Keratinocyte (primary cell): Measurements from ENCODE around the gene PI4KA. TPM values are rescaled to one million over a fixed set of nuclear protein-coding genes. Genes with fewer than 3 reads are reported as not detected.

Experiments
- DNase-seq: peaks from one replicate; pipeline ENCODE4 v3.0.0-alpha.2; 2011; ENCODE audit warnings: low read depth, missing footprints, low spot score
- FAIRE-seq: peaks from 2 replicates; lab custom pipeline; 2011; peaks lifted over from hg19 to GRCh38; lab: Jason Lieb, UNC
- H2AFZ ChIP-seq: 2 replicates; pipeline ENCODE4 v1.6.0; 2012; ENCODE audit warnings: low read length, control low read depth, inconsistent platforms; ENCODE audit not compliant: control insufficient read depth
- H3K27ac ChIP-seq: 2 replicates; pipeline ENCODE4 v1.5.1; 2011; ENCODE audit warnings: low read length; ENCODE audit not compliant: control insufficient read depth, insufficient read depth
- H3K27me3 ChIP-seq: 3 replicates; pipeline ENCODE4 v1.6.0; 2011; ENCODE audit warnings: low read length; ENCODE audit not compliant: control insufficient read depth, insufficient read depth; ENCODE audit errors: extremely low read depth
- H3K36me3 ChIP-seq, 2 experiments: 2 replicates in 1 of 2; 3 replicates in 1 of 2; pipeline ENCODE4 v1.5.1; 2011; ENCODE audit warnings: low read length in 2 of 2, mild to moderate bottlenecking in 1 of 2; ENCODE audit not compliant: control insufficient read depth in 2 of 2, insufficient read depth in 2 of 2; ENCODE audit errors: extremely low read depth in 1 of 2
- H3K4me1 ChIP-seq: 3 replicates; pipeline ENCODE4 v1.5.1; 2011; ENCODE audit warnings: low read length; ENCODE audit not compliant: control insufficient read depth, insufficient read depth; ENCODE audit errors: extremely low read depth
- H3K4me2 ChIP-seq: 3 replicates; pipeline ENCODE4 v1.6.0; 2011; ENCODE audit warnings: low read depth, low read length; ENCODE audit not compliant: control insufficient read depth, insufficient read depth; ENCODE audit errors: extremely low read depth
- H3K4me3 ChIP-seq, 3 experiments: fragments of 200-600 bp in 1 of 3; sonication (generic) in 1 of 3; 2 replicates in 2 of 3; 3 replicates in 1 of 3; pipeline ENCODE4 v1.5.1; 2011 to 2016; ENCODE audit warnings: low read length in 3 of 3, mild to moderate bottlenecking in 3 of 3, control low read depth in 2 of 3, inconsistent platforms in 1 of 3, low read depth in 1 of 3, mixed read lengths in 1 of 3, mixed run types in 1 of 3, moderate library complexity in 1 of 3; ENCODE audit not compliant: control insufficient read depth in 2 of 3, insufficient read depth in 2 of 3; ENCODE audit errors: extremely low read depth in 1 of 3
- H3K79me2 ChIP-seq: 2 replicates; pipeline ENCODE4 v1.6.0; 2012; ENCODE audit warnings: low read length; ENCODE audit not compliant: control insufficient read depth, insufficient read depth
- H3K9ac ChIP-seq: 3 replicates; pipeline ENCODE4 v1.6.0; 2011; ENCODE audit warnings: low read length; ENCODE audit not compliant: control insufficient read depth, insufficient read depth; ENCODE audit errors: extremely low read depth
- H3K9me1 ChIP-seq: 3 replicates; pipeline ENCODE4 v1.6.0; 2011; ENCODE audit warnings: low read length; ENCODE audit not compliant: control insufficient read depth, insufficient read depth; ENCODE audit errors: extremely low read depth
- H3K9me3 ChIP-seq: 2 replicates; pipeline ENCODE4 v1.5.1; 2012; ENCODE audit warnings: low read depth, low read length; ENCODE audit not compliant: control insufficient read depth
- H4K20me1 ChIP-seq: 3 replicates; pipeline ENCODE4 v1.6.0; 2011; ENCODE audit warnings: low read length; ENCODE audit not compliant: control insufficient read depth, insufficient read depth; ENCODE audit errors: extremely low read depth
- EZH2 ChIP-seq: IDR thresholded peaks from one replicate; pipeline ENCODE4 v1.6.1; 2012; ENCODE audit warnings: inconsistent platforms, mild to moderate bottlenecking, low read length, moderate library complexity
- dilution Hi-C: fragments of 300-500 bp; cut with MboI; formaldehyde crosslinking; loops from one replicate; pipeline ENCODE4 v1.7.0; 2020; ENCODE audit warnings: low sequenced_read_pairs; ENCODE audit not compliant: extremely low pct_ligation_motif_present
- polyA plus RNA-seq, 5 experiments: library from polyadenylated mRNA; depleted of rRNA in 3 of 5; stranded (reverse) in 3 of 5; stranded (forward) in 1 of 5; unstranded in 1 of 5; fragments of >200 nt; gene quantifications; 1 replicate in 1 of 5; 2 replicates in 3 of 5; 3 replicates in 1 of 5; pipeline versions ENCODE4 v1.2.1 to v1.2.3, GENCODE V29; 2011 to 2012; ENCODE audit warnings: missing spikeins in 2 of 5, low read depth in 1 of 5, low replicate concordance in 1 of 5
- TF ChIP-seq, protein P1 (sequence below), 3 experiments: IDR thresholded peaks in 1 of 3; conservative IDR thresholded peaks in 1 of 3; optimal IDR thresholded peaks in 1 of 3; 2 replicates in 2 of 3; 3 replicates in 1 of 3; pipeline versions ENCODE3 to v1.5.1; 2011; ENCODE audit warnings: low read length in 3 of 3, mild to moderate bottlenecking in 3 of 3, moderate library complexity in 2 of 3, control low read depth in 1 of 3, inconsistent platforms in 1 of 3; ENCODE audit not compliant: insufficient read depth in 2 of 3; ENCODE audit errors: extremely low read depth in 1 of 3

The PI4KA gene
- polyA plus RNA-seq, 1 donor (not counting 4 experiments of a cell fraction or from before 2014, with no cell fraction given): 13.6 TPM

DNA sequence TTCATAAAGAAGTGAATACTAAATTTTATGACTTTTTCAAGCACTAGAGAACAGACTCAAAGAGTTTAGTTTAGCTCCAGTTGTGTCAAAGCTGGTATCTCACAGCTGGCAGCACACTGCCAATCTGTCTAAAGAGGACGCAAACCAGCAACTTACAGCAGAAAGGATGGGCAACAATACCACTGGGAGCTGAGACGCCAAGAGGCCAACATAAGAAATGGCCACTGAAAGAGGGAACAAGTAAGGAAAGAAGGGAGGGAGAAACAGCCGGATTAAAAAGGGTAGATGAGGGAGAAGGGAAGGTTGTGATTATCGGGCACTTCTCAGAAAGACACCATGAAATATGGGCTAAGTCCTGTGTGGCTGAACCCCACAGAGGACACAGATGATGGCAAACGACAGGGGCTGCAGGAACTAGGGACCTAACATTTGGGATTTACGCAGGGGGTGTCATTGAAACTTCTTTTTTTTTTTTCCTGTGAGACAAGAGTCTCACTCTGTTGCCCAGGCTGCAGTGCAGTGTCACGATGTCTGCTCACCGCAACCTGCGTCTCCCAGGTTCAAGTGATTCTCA, 43.0 kb downstream of the PI4KA start:
- Histone ChIP-seq H3K4me2 (no peak overlapping the region), H4K20me1 (no peaks in the 10 kb centered on the region), H3K9me1 (no peaks in the 10 kb centered on the region), H3K4me1 (no peaks in the 10 kb centered on the region), H3K79me2 (no peaks in the 10 kb centered on the region), H2AFZ (no peak overlapping the region), H3K9ac (no peak overlapping the region), H3K27me3 (no peaks in the 10 kb centered on the region), H3K36me3 (peaks cover 12 to 15% of the 10 kb centered on the region in 2 experiments), H3K4me3 (no peak overlapping the region), H3K9me3 (no peaks in the 10 kb centered on the region), H3K27ac (no peak overlapping the region)
- dilution Hi-C loops: no loop called here
- no peak for TF ChIP-seq EZH2
- TF ChIP-seq, protein P1, sequence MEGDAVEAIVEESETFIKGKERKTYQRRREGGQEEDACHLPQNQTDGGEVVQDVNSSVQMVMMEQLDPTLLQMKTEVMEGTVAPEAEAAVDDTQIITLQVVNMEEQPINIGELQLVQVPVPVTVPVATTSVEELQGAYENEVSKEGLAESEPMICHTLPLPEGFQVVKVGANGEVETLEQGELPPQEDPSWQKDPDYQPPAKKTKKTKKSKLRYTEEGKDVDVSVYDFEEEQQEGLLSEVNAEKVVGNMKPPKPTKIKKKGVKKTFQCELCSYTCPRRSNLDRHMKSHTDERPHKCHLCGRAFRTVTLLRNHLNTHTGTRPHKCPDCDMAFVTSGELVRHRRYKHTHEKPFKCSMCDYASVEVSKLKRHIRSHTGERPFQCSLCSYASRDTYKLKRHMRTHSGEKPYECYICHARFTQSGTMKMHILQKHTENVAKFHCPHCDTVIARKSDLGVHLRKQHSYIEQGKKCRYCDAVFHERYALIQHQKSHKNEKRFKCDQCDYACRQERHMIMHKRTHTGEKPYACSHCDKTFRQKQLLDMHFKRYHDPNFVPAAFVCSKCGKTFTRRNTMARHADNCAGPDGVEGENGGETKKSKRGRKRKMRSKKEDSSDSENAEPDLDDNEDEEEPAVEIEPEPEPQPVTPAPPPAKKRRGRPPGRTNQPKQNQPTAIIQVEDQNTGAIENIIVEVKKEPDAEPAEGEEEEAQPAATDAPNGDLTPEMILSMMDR (optimal IDR thresholded peaks at IDR 0.05 in 1 of 3, IDR thresholded peaks at IDR 0.05 in 1 of 3, conservative IDR thresholded peaks at IDR 0.05 in 1 of 3; ENCODE audit: extremely low read depth in 1 of 3, insufficient read depth in 2 of 3, low read length in 3 of 3): no peak
- FAIRE-seq (no peak), DNase-seq (no peak)

DNA sequence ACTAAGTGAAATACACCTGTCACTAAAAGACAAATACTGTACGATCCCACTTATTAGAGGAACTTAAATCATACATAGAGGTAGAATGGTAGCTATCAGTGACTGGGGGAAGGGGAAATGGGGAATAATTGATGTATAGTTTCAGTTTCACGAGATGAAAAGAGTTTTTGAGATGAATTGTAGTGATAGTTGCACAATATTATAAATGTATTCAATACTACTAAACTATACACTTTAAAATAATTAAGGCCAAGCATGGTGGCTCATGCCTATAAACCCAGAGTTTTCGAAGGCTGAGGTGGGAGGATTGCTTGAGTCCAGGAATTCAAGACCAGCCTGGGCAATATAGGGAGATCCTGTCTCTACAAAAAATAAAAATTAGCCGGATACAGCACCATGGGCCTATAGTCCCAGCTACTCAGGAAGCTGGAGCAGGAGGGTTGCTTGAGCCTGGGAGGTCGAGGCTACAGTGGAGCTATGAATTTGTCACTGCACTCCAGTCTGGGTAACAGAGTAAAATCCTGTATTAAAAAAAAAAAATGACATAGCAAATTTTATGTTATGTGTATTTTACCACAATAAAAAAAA, 44.3 kb downstream of the PI4KA start:
- no peaks in the 10 kb centered on the region for H3K4me1 ChIP-seq
- DNase-seq (no peak), FAIRE-seq (no peak)
- peaks cover 15 to 20% of the 10 kb centered on the region in 2 experiments for H3K36me3 ChIP-seq
- no peaks in the 10 kb centered on the region for H3K79me2 ChIP-seq
- H2AFZ ChIP-seq: no peak overlapping the region
- TF ChIP-seq, protein P1 (optimal IDR thresholded peaks at IDR 0.05 in 1 of 3, IDR thresholded peaks at IDR 0.05 in 1 of 3, conservative IDR thresholded peaks at IDR 0.05 in 1 of 3; ENCODE audit: extremely low read depth in 1 of 3, insufficient read depth in 2 of 3, low read length in 3 of 3): no peak
- no peak for TF ChIP-seq EZH2
- no peak overlapping the region for H3K4me3 ChIP-seq
- H3K27ac ChIP-seq: no peak overlapping the region
- dilution Hi-C loops: no loop called here
- H3K9me3 ChIP-seq: no peaks in the 10 kb centered on the region
- no peaks in the 10 kb centered on the region for H4K20me1 ChIP-seq
- H3K9me1 ChIP-seq: no peaks in the 10 kb centered on the region
- H3K9ac ChIP-seq: no peak overlapping the region
- no peak overlapping the region for H3K4me2 ChIP-seq
- no peaks in the 10 kb centered on the region for H3K27me3 ChIP-seq
